Measurements from ENCODE around the gene DDX54. TPM values are rescaled to one million over a fixed set of nuclear protein-coding genes. Genes with fewer than 3 reads are reported as not detected.

DDX54 gene
- total RNA-seq, 4 donors from 2014 or later, result 29.1 to 59.6 (median 52.7) TPM

- H3K36me3 ChIP-seq, result peaks cover 87 to 100% (median 100%) of the 10 kb centered on the region in 4 donors
- 93% methylated on average over 24 of the region's 32 CpGs for WGBS
- no peak for TF ChIP-seq POLR2AphosphoS5 (IDR thresholded peaks at IDR 0.05)
- no peak for TF ChIP-seq CTCF (IDR thresholded peaks at IDR 0.05)
- no peak for TF ChIP-seq POLR2A (IDR thresholded peaks at IDR 0.05; ENCODE audit: low read depth)
- TF ChIP-seq EP300 (IDR thresholded peaks at IDR 0.05), result no peak
- intact Hi-C loops (cut with DNase I), result no loop called here
- no peaks in the 10 kb centered on the region for H3K9me3 ChIP-seq
- H3K27me3 ChIP-seq, result peaks cover 0 to 30% (median 0%) of the 10 kb centered on the region in 4 donors
- H3K4me1 ChIP-seq, result no peaks in the 10 kb centered on the region
- no peak overlapping the region for H3K27ac ChIP-seq (replicated peaks in 1 of 4)
- no peak for DNase-seq (ENCODE audit: extremely low spot score)
- H3K4me3 ChIP-seq, result no peak overlapping the region
These were observed 19.5 kb downstream of the DDX54 start for GRCh38 chr12:113165521-113166450.

GRCh38 chr12:113164014-113164413 lies 21.3 kb downstream of the DDX54 start:
- over 99% methylated on average over 11 of the region's 13 CpGs for WGBS
- no peak for DNase-seq (ENCODE audit: extremely low spot score)
- TF ChIP-seq EP300 (IDR thresholded peaks at IDR 0.05) (no peak), POLR2A (IDR thresholded peaks at IDR 0.05; ENCODE audit: low read depth) (no peak), POLR2AphosphoS5 (IDR thresholded peaks at IDR 0.05) (no peak), CTCF (IDR thresholded peaks at IDR 0.05) (no peak)
- intact Hi-C loops (cut with DNase I), result no loop called here
- H3K27ac ChIP-seq (replicated peaks in 1 of 4), result no peak overlapping the region
- no peak overlapping the region for H3K4me3 ChIP-seq
- peaks cover 0 to 38% (median 0%) of the 10 kb centered on the region in 4 donors for H3K27me3 ChIP-seq
- no peaks in the 10 kb centered on the region for H3K9me3 ChIP-seq
- H3K4me1 ChIP-seq, result no peaks in the 10 kb centered on the region
- peaks cover 87 to 100% (median 100%) of the 10 kb centered on the region in 4 donors for H3K36me3 ChIP-seq

GRCh38 chr12:113163030-113163360 lies 22.3 kb downstream of the DDX54 start:
- Histone ChIP-seq H3K9me3 (no peaks in the 10 kb centered on the region), H3K4me3 (no peak overlapping the region), H3K4me1 (no peaks in the 10 kb centered on the region), H3K36me3 (peaks cover 82 to 100% (median 100%) of the 10 kb centered on the region in 4 donors), H3K27ac (replicated peaks in 1 of 4) (no peak overlapping the region), H3K27me3 (peaks cover 0 to 43% (median 0%) of the 10 kb centered on the region in 4 donors)
- TF ChIP-seq CTCF (IDR thresholded peaks at IDR 0.05), result no peak
- no peak for TF ChIP-seq POLR2AphosphoS5 (IDR thresholded peaks at IDR 0.05)
- TF ChIP-seq EP300 (IDR thresholded peaks at IDR 0.05), result no peak
- no peak for TF ChIP-seq POLR2A (IDR thresholded peaks at IDR 0.05; ENCODE audit: low read depth)
- 96% methylated on average over 12 of the region's 12 CpGs for WGBS
- no peak for DNase-seq (ENCODE audit: extremely low spot score)
- intact Hi-C loops (cut with DNase I), result no loop called here

- TF ChIP-seq EP300 (IDR thresholded peaks at IDR 0.05), result no peak
- no peak for TF ChIP-seq CTCF (IDR thresholded peaks at IDR 0.05)
- no peak for TF ChIP-seq POLR2AphosphoS5 (IDR thresholded peaks at IDR 0.05)
- no peak for TF ChIP-seq POLR2A (IDR thresholded peaks at IDR 0.05; ENCODE audit: low read depth)
- Histone ChIP-seq H3K9me3 (no peaks in the 10 kb centered on the region), H3K27ac (replicated peaks in 1 of 4) (no peak overlapping the region), H3K36me3 (peaks cover 77 to 100% (median 100%) of the 10 kb centered on the region in 4 donors), H3K4me1 (no peaks in the 10 kb centered on the region), H3K27me3 (peaks cover 0 to 44% (median 0%) of the 10 kb centered on the region in 4 donors), H3K4me3 (no peak overlapping the region)
- WGBS, result 85% methylated on average over 19 of the region's 25 CpGs
- intact Hi-C loops (cut with DNase I), result no loop called here
- DNase-seq (ENCODE audit: extremely low spot score), result no peak
These were observed 22.9 kb downstream of the DDX54 start for GRCh38 chr12:113162102-113163029.
